Thyroid gland (tissue), 4 donors: ENCODE results near the gene STIM1.
"Not testable (repeated sequence)": the region's sequence is repeated elsewhere in the genome, so short reads cannot be mapped to it uniquely, and the experiment has no call there.

Experiments
- CTCF ChIP-seq, 6 experiments: fragments of 200-600 bp in 3 of 6; fragments of 450-650 bp in 3 of 6; sonication (generic) in 3 of 6; IDR thresholded peaks; one replicate each; pipeline ENCODE4 v1.5.1; 2016 to 2019; ENCODE audit warnings: antibody characterized with exemption in 6 of 6, mild to moderate bottlenecking in 2 of 6, inconsistent platforms in 1 of 6, moderate library complexity in 1 of 6
- POLR2A ChIP-seq, 2 donors: fragments of 450-650 bp; IDR thresholded peaks; one replicate each; pipeline ENCODE4 v1.6.1; 2017; ENCODE audit warnings: antibody characterized with exemption in 2 of 2, mild to moderate bottlenecking in 2 of 2, moderate library complexity in 1 of 2

DNA sequence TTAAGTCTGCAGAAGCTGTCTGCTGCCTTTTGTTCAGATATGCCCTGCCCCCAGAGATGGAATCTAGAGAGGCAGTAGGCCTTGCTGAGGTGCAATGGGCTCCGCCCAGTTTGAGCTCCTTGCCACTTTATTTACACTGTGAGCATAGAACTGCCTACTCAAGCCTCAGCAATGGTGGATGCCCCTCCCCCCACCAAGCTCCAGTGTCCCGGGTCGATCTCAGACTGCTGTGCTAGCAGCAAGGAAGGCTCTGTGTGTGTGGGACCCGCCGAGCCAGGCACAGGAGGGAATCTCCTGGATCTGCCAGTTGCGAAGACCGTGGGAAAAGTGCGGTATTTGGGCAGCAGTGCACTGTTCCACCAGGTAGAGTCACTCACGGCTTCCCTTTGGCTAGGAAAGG is 161.1 kb downstream of the STIM1 start:
- TF ChIP-seq POLR2A, CTCF (IDR thresholded peaks at IDR 0.05): not testable (repeated sequence)
